HFF-Myc (cell line): Measurements from ENCODE around the gene TSPAN6.

Experiments used
- DNase-seq: peaks from one replicate; pipeline ENCODE4 v3.0.0-alpha.2; 2011; ENCODE audit warnings: low read depth; ENCODE audit errors: extremely low read depth
- H3K4me3 ChIP-seq: replicated peaks from 2 replicates; pipeline ENCODE4 v1.5.1; 2011; ENCODE audit warnings: low read depth, mild to moderate bottlenecking, control low read depth, low read length
- CTCF ChIP-seq: IDR thresholded peaks from 2 replicates; pipeline ENCODE4 v1.5.1; 2012; ENCODE audit warnings: mild to moderate bottlenecking, low read depth, low read length, control low read depth; ENCODE audit errors: missing control alignments

TSPAN6 gene

GRCh38 chrX:100609591-100609990 is 27.0 kb downstream of the TSPAN6 start:
- no peak overlapping the region for H3K4me3 ChIP-seq
- no peak for TF ChIP-seq CTCF
- DNase-seq: no peak

GRCh38 chrX:100606753-100607152 is 29.9 kb downstream of the TSPAN6 start:
- H3K4me3 ChIP-seq: no peak overlapping the region
- DNase-seq: no peak
- TF ChIP-seq CTCF: no peak

- TF ChIP-seq CTCF: no peak
- no peak for DNase-seq
- no peak overlapping the region for H3K4me3 ChIP-seq
Measured at GRCh38 chrX:100600758-100601157, 35.8 kb downstream of the TSPAN6 start.

- no peak for DNase-seq
- no peak for TF ChIP-seq CTCF
- H3K4me3 ChIP-seq: no peak overlapping the region
Measured at GRCh38 chrX:100600340-100600739, 36.3 kb downstream of the TSPAN6 start.

- no peak for TF ChIP-seq CTCF
Measured at GRCh38 chrX:100599456-100599855, 37.1 kb downstream of the TSPAN6 start.

GRCh38 chrX:100596601-100597000 is 40.0 kb downstream of the TSPAN6 start:
- no peak overlapping the region for H3K4me3 ChIP-seq
- no peak for DNase-seq
- TF ChIP-seq CTCF: no peak

More at GRCh38 chrX:100599456-100599855, 37.1 kb downstream of the TSPAN6 start:
- H3K4me3 ChIP-seq: no peak overlapping the region
- no peak for DNase-seq

- no peak for TF ChIP-seq CTCF
- H3K4me3 ChIP-seq: no peak overlapping the region
- DNase-seq: no peak
Measured at GRCh38 chrX:100593581-100593980, 43.0 kb downstream of the TSPAN6 start.
